Measurements from ENCODE around the gene CRHBP. TPM values are rescaled to one million over a fixed set of nuclear protein-coding genes. Genes with fewer than 3 reads are reported as not detected.

The CRHBP gene
- total and polyA plus RNA-seq, 9 of the 15 experiments (the other 6 are each of a cell fraction or from before 2014, with no cell fraction given), result not detected

DNA sequence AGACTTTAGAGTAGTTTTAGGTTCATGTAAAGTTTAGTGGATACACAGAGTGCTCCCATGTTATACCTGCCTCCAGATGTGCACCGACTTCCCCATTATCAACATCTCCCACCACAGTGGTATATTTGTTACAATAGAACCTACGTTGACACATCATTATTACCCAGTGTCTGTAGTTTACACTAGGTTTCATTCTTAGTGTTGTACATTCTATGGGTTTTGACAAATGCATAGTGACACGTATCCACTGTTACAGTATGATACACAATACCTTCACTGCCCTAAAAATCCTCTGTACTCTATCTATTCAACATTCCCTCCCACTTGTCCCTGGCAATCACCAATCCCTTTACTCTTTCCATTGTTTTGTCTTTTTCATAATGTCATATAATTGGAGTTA lies 34.3 kb upstream of the CRHBP start:
- ChIA-PET POLR2A (no interaction called here), CTCF (ENCODE audit: low intra/inter-chr PET ratio) (no interaction called here)
- Histone ChIP-seq H3K79me2 (ENCODE audit: control insufficient read depth, insufficient read depth, low read length) (no peaks in the 10 kb centered on the region), H4K20me1 (replicated peaks; ENCODE audit: control insufficient read depth, insufficient read depth, low read length) (peaks cover 4% of the 10 kb centered on the region; the same call in 1 of the 2 replicates), H3K36me3 (ENCODE audit: control insufficient read depth, insufficient read depth, low read length) (no peaks in the 10 kb centered on the region), H2AFZ (ENCODE audit: low read depth, low read length) (no peak overlapping the region), H3K27ac (ENCODE audit: extremely low read depth, low read depth, low read length) (no peak overlapping the region), H3K9me3 (replicated peaks; ENCODE audit: control insufficient read depth, insufficient read depth, low read depth, low read length) (no peaks in the 10 kb centered on the region), H3K9ac (ENCODE audit: insufficient read depth in 1 of 2, low read depth in 2 of 2, low read length in 2 of 2) (no peak overlapping the region), H3K4me3 (no peak overlapping the region), H3K4me2 (ENCODE audit: insufficient read depth, low read length) (no peak overlapping the region), H3K9me1 (ENCODE audit: control insufficient read depth, insufficient read depth, low read length) (no peaks in the 10 kb centered on the region), H3K4me1 (replicated peaks in 1 of 2; ENCODE audit: control insufficient read depth in 2 of 2, insufficient read depth in 2 of 2, low read length in 2 of 2) (no peaks in the 10 kb centered on the region), H3K27me3 (ENCODE audit: control insufficient read depth in 2 of 2, insufficient read depth in 2 of 2, low read length in 2 of 2) (peaks cover 3 to 13% of the 10 kb centered on the region in 2 experiments; a peak in 4 of 5 replicates)
- FAIRE-seq, result no peak
- intact Hi-C loops (cut with micrococcal nuclease), result no loop called here
- no peak for DNase-seq (ENCODE audit: extremely low read depth in 1 of 4, low spot score in 3 of 4)
- in situ Hi-C loops (cut with MboI), result no loop called here
- 0% methylated on average over 3 of the region's 3 CpGs for WGBS (ENCODE audit: insufficient coverage, low coverage, missing lambda C conversion rate)
- BruUV-seq (replicated peaks), result no TSS peak
- ATAC-seq, result no peak
- TF ChIP-seq ZNF224 (CRISPR knock-in tag; IDR thresholded peaks at IDR 0.05) (no peak), NFRKB (IDR thresholded peaks at IDR 0.05; ENCODE audit: low read depth) (no peak), SMARCA4 (IDR thresholded peaks at IDR 0.05) (no peak), ZNF780A (CRISPR knock-in tag; IDR thresholded peaks at IDR 0.05) (no peak), TCF7 (IDR thresholded peaks at IDR 0.05; ENCODE audit: borderline replicate concordance) (no peak), NRF1 (conservative IDR thresholded peaks at IDR 0.05 in 1 of 2, IDR thresholded peaks at IDR 0.05 in 1 of 2) (no peak)

DNA sequence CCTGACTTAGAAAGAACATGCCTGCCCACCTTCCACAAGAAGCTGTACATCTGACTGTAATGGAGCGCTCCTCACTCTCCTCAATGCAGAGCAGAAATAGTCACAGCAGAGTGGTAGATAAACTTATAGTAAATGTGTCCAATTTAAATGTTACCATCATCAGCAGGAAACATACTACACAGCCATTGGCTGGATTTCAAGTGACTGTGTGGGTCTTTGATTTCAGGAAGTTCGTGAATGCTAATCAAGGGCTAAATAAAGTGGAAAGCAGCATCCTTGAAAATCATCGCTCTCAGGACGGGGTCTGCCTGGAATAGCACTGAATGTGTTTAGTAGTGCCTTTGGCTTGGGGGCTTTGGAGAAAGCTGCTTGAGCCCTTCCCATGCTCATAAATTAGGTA lies 32.4 kb upstream of the CRHBP start:
- no peaks in the 10 kb centered on the region for H3K9me3 ChIP-seq (replicated peaks; ENCODE audit: control insufficient read depth, insufficient read depth, low read depth, low read length)
- TF ChIP-seq NR3C1 (CRISPR knock-in tag; IDR thresholded peaks at IDR 0.05), result no peak
- no peak for TF ChIP-seq TBL1XR1 (IDR thresholded peaks at IDR 0.05; ENCODE audit: low read length in 2 of 2)
- no peak for TF ChIP-seq ZNF212 (CRISPR knock-in tag; IDR thresholded peaks at IDR 0.05)
- no peak for TF ChIP-seq TBP (optimal IDR thresholded peaks at IDR 0.05; ENCODE audit: low read depth, low read length)
- no peak for TF ChIP-seq ETV5 (CRISPR knock-in tag; IDR thresholded peaks at IDR 0.05; ENCODE audit: low read depth)
- TF ChIP-seq ZNF79 (CRISPR knock-in tag; IDR thresholded peaks at IDR 0.05; ENCODE audit: low read depth), result no peak
- TF ChIP-seq ZNF24 (IDR thresholded peaks at IDR 0.05), result no peak
- TF ChIP-seq FIP1L1 (IDR thresholded peaks at IDR 0.05; ENCODE audit: low read depth, low read length, poor library complexity, severe bottlenecking), result no peak
- TF ChIP-seq PHTF2 (CRISPR knock-in tag; IDR thresholded peaks at IDR 0.05), result no peak
- TF ChIP-seq, protein P1, sequence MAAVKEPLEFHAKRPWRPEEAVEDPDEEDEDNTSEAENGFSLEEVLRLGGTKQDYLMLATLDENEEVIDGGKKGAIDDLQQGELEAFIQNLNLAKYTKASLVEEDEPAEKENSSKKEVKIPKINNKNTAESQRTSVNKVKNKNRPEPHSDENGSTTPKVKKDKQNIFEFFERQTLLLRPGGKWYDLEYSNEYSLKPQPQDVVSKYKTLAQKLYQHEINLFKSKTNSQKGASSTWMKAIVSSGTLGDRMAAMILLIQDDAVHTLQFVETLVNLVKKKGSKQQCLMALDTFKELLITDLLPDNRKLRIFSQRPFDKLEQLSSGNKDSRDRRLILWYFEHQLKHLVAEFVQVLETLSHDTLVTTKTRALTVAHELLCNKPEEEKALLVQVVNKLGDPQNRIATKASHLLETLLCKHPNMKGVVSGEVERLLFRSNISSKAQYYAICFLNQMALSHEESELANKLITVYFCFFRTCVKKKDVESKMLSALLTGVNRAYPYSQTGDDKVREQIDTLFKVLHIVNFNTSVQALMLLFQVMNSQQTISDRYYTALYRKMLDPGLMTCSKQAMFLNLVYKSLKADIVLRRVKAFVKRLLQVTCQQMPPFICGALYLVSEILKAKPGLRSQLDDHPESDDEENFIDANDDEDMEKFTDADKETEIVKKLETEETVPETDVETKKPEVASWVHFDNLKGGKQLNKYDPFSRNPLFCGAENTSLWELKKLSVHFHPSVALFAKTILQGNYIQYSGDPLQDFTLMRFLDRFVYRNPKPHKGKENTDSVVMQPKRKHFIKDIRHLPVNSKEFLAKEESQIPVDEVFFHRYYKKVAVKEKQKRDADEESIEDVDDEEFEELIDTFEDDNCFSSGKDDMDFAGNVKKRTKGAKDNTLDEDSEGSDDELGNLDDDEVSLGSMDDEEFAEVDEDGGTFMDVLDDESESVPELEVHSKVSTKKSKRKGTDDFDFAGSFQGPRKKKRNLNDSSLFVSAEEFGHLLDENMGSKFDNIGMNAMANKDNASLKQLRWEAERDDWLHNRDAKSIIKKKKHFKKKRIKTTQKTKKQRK (IDR thresholded peaks at IDR 0.05; ENCODE audit: borderline replicate concordance, low read depth, low read length), result no peak
- TF ChIP-seq SMAD4 (CRISPR knock-in tag; conservative IDR thresholded peaks at IDR 0.05), result no peak

More for the DNA sequence above, 32.4 kb upstream of the CRHBP start:
- in situ Hi-C loops (cut with MboI) (no loop called here), intact Hi-C loops (cut with micrococcal nuclease) (no loop called here)
- H3K4me3 ChIP-seq, result no peak overlapping the region
- H3K9me1 ChIP-seq (ENCODE audit: control insufficient read depth, insufficient read depth, low read length), result no peaks in the 10 kb centered on the region
- no peak overlapping the region for H3K27ac ChIP-seq (ENCODE audit: extremely low read depth, low read depth, low read length)
- H3K4me2 ChIP-seq (ENCODE audit: insufficient read depth, low read length), result no peak overlapping the region
- no peaks in the 10 kb centered on the region for H3K36me3 ChIP-seq (ENCODE audit: control insufficient read depth, insufficient read depth, low read length)
- no peak for DNase-seq (ENCODE audit: extremely low read depth in 1 of 4, low spot score in 3 of 4)
- H3K4me1 ChIP-seq (replicated peaks in 1 of 2; ENCODE audit: control insufficient read depth in 2 of 2, insufficient read depth in 2 of 2, low read length in 2 of 2), result no peaks in the 10 kb centered on the region
- no peaks in the 10 kb centered on the region for H3K79me2 ChIP-seq (ENCODE audit: control insufficient read depth, insufficient read depth, low read length)
- peaks cover 9 to 13% of the 10 kb centered on the region in 2 experiments; a peak in 4 of 5 replicates for H3K27me3 ChIP-seq (ENCODE audit: control insufficient read depth in 2 of 2, insufficient read depth in 2 of 2, low read length in 2 of 2)
- H2AFZ ChIP-seq (ENCODE audit: low read depth, low read length), result no peak overlapping the region
- POLR2A ChIA-PET, result interaction anchor here (0.6 kb wide), 1 partner anchor 11 kb away, joined by 3 read pairs; no protein-coding TSS in a partner anchor
- 11% methylated on average over 4 of the region's 4 CpGs for whole genome bisulfite sequencing (ENCODE audit: insufficient coverage, low coverage, missing lambda C conversion rate)
- no peak for FAIRE-seq
- CTCF ChIA-PET (ENCODE audit: low intra/inter-chr PET ratio), result no interaction called here
- peaks cover 4% of the 10 kb centered on the region; the same call in 1 of the 2 replicates for H4K20me1 ChIP-seq (replicated peaks; ENCODE audit: control insufficient read depth, insufficient read depth, low read length)
- no peak for ATAC-seq
- H3K9ac ChIP-seq (ENCODE audit: insufficient read depth in 1 of 2, low read depth in 2 of 2, low read length in 2 of 2), result no peak overlapping the region
- BruUV-seq (replicated peaks), result no TSS peak

Data from K562 (cell line).